Activated B cell treated with CpG ODN at 0.5 μM for 24 hours (primary cell): Measurements from ENCODE around the gene MYO5C. TPM values are rescaled to one million over a fixed set of nuclear protein-coding genes. Genes with fewer than 3 reads are reported as not detected.
"Not testable (repeated sequence)": the region's sequence is repeated elsewhere in the genome, so short reads cannot be mapped to it uniquely, and the experiment has no call there.

Source experiments
- ATAC-seq: fragments of 200-7000 bp; cut with Tn5 transposase; one replicate; pipeline ENCODE4 v1.10.0; 2021; ENCODE audit warnings: low read depth, mild to moderate bottlenecking, moderate library complexity
- CTCF ChIA-PET: fragments of 350-600 bp; sonication (Branson Sonifier 250); formaldehyde crosslinking; loops from one replicate; lab custom pipeline; 2021; ENCODE audit warnings: antibody characterized with exemption; lab: Charles Lee
- POLR2A ChIA-PET: fragments of 350-600 bp; sonication (Branson Sonifier 250); formaldehyde crosslinking; loops from one replicate; lab custom pipeline; 2021; ENCODE audit warnings: antibody characterized with exemption; lab: Charles Lee
- DNase-seq: peaks from one replicate; pipeline ENCODE4 v3.0.0; 2022
- H3K27ac Mint-ChIP-seq: one replicate; pipeline ENCODE4 v1.8.0; 2020; ENCODE audit warnings: mixed read lengths
- H3K27me3 Mint-ChIP-seq: one replicate; pipeline ENCODE4 v1.8.0; 2021; ENCODE audit warnings: mixed read lengths
- H3K36me3 Mint-ChIP-seq: one replicate; pipeline ENCODE4 v1.8.0; 2021; ENCODE audit warnings: low read depth, mixed read lengths
- H3K4me1 Mint-ChIP-seq: one replicate; pipeline ENCODE4 v1.8.0; 2021; ENCODE audit warnings: mixed read lengths
- H3K4me3 Mint-ChIP-seq: one replicate; pipeline ENCODE4 v1.8.0; 2020; ENCODE audit warnings: mild to moderate bottlenecking, mixed read lengths
- H3K9me3 Mint-ChIP-seq: one replicate; pipeline ENCODE4 v1.8.0; 2020; ENCODE audit warnings: mixed read lengths
- CTCF ChIP-seq: fragments of 200-600 bp; IDR thresholded peaks from one replicate; pipeline ENCODE4 v1.8.0; 2022; ENCODE audit warnings: antibody characterized with exemption, mild to moderate bottlenecking
- intact Hi-C: fragments of 100-400 bp; cut with micrococcal nuclease; formaldehyde crosslinking; loops from one replicate; pipeline ENCODE4 v1.15.1; 2024
- total RNA-seq: library from RNA; stranded (reverse); gene quantifications from 2 replicates; pipeline ENCODE4 v1.2.3, GENCODE V29; 2022

Gene MYO5C
- total RNA-seq, 1 donor from 2014 or later = 3.3 TPM

- Mint-ChIP-seq H3K4me1 (peaks cover 24% of the 10 kb centered on the region), H3K4me3 (no peak overlapping the region), H3K36me3 (no peaks in the 10 kb centered on the region), H3K27ac (no peak overlapping the region), H3K9me3 (no peaks in the 10 kb centered on the region), H3K27me3 (no peaks in the 10 kb centered on the region)
- TF ChIP-seq CTCF = no peak
- DNase-seq (no peak), ATAC-seq (no peak)
- intact Hi-C loops = no loop called here
- CTCF ChIA-PET = no interaction called here
- POLR2A ChIA-PET = no interaction called here
These were observed 52.3 kb downstream of the MYO5C start for GRCh38 chr15:52243286-52243685.

- no peak overlapping the region for H3K4me3 Mint-ChIP-seq
- H3K9me3 Mint-ChIP-seq = no peaks in the 10 kb centered on the region
- peaks cover 42% of the 10 kb centered on the region for H3K4me1 Mint-ChIP-seq
- ChIA-PET CTCF (interaction anchor here (0.9 kb wide), 2 partner anchors 14 kb away, joined by 3 read pairs; no protein-coding TSS in a partner anchor), POLR2A (interaction anchor here (0.8 to 1.6 kb wide), 3 partner anchors 9 to 61 kb away, joined by 3 read pairs; no protein-coding TSS in a partner anchor)
- intact Hi-C loops = no loop called here
- TF ChIP-seq CTCF = no peak
- H3K36me3 Mint-ChIP-seq = no peaks in the 10 kb centered on the region
- ATAC-seq (no peak), DNase-seq (no peak)
- H3K27me3 Mint-ChIP-seq = no peaks in the 10 kb centered on the region
- H3K27ac Mint-ChIP-seq = no peak overlapping the region
These were observed 54.1 kb downstream of the MYO5C start for GRCh38 chr15:52241489-52241888.

DNA sequence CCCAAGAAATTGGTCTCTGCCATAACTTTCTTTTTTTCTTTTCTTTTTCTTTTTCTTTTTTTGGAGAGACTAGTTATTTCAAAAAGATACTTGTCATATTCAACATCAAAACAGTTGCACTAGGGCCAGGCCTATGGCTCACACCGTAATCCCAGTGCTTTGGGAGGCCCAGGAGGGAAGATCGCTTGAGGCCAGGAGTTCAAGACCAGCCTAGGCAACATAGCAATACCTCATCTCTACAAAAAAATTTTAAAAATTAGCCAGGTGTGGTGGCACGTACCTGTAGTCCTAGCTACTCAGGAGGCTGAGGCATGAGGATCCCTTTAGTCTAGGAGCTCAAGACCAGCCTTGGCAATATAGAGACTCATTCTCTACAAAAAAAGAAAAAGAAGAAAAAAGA is 55.4 kb downstream of the MYO5C start:
- ATAC-seq (no peak), DNase-seq (no peak)
- intact Hi-C loops = no loop called here
- no peak overlapping the region for H3K27ac Mint-ChIP-seq
- peaks cover 55% of the 10 kb centered on the region for H3K4me1 Mint-ChIP-seq
- H3K36me3 Mint-ChIP-seq = no peaks in the 10 kb centered on the region
- H3K27me3 Mint-ChIP-seq = no peaks in the 10 kb centered on the region
- H3K9me3 Mint-ChIP-seq = no peaks in the 10 kb centered on the region
- POLR2A ChIA-PET = interaction anchor here (1.2 to 13.2 kb wide), 3 partner anchors 11 to 59 kb away, joined by 3 to 297 read pairs (median 3); no protein-coding TSS in a partner anchor
- TF ChIP-seq CTCF = no peak
- CTCF ChIA-PET = no interaction called here
- no peak overlapping the region for H3K4me3 Mint-ChIP-seq

DNA sequence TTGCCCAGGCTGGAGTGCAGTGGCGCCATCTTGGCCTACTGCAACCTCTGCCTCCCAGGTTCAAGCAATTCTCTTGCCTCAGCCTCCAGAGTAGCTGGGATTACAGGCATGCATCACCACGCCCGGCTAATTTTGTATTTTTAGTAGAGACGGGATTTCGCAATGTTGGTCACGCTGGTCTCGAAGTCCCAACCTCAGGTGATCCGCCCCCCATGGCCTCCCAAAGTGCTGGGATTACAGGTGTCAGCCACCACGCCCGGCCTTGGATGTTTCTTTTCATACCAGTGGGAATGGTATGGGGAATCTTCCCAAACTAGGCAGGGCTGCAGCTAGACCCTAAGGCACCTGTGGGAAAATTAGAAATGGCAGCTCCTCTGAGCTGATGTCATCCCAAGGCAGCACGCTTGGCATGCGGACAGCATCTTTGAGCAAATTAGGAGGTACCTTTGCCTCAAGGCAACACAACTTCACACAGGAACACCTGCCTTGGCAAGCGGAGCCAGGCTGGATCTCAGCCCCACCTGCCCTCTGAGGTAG is 56.5 kb downstream of the MYO5C start:
- DNase-seq, ATAC-seq, H3K4me3 Mint-ChIP-seq, H3K9me3 Mint-ChIP-seq, H3K36me3 Mint-ChIP-seq, H3K27ac Mint-ChIP-seq, intact Hi-C loops, H3K27me3 Mint-ChIP-seq: not testable (repeated sequence)
- POLR2A ChIA-PET = interaction anchor here (13.2 kb wide), 1 partner anchor 16 kb away, joined by 297 read pairs; no protein-coding TSS in a partner anchor
- H3K4me1 Mint-ChIP-seq = peaks cover 58% of the 10 kb centered on the region
- CTCF ChIA-PET = interaction anchor here (2.5 kb wide), 1 partner anchor 16 kb away, joined by 10 read pairs; no protein-coding TSS in a partner anchor

DNA sequence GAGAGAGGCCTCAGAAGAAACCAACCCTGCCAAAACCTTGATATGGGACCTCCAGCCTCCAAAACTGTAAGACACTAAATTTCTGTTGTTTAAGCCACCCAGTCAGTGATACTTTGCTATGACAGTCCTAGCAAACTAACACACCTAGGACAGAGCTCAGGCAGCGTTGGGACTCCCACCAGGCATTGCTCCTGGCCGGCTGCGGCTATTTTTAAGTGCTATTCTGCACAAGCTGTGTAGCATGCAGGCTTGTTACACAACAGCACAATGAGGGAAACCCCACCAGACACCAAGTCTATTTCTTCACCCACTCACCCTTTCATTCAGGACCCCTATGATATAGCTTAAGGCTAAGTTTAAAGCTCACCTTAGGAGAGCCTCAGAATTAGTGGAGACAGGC is 57.5 kb downstream of the MYO5C start:
- Mint-ChIP-seq H3K4me3 (no peak overlapping the region), H3K27ac (peak overlapping the region; percentile 99), H3K4me1 (peaks cover 60% of the 10 kb centered on the region), H3K27me3 (no peaks in the 10 kb centered on the region), H3K9me3 (no peaks in the 10 kb centered on the region), H3K36me3 (no peaks in the 10 kb centered on the region)
- intact Hi-C loops = no loop called here
- no peak for ATAC-seq
- ChIA-PET POLR2A (interaction anchor here (1.0 to 13.2 kb wide), 3 partner anchors 8 to 58 kb away, joined by 3 to 297 read pairs (median 4); no protein-coding TSS in a partner anchor), CTCF (interaction anchor here (0.8 to 2.5 kb wide), 2 partner anchors 17 to 19 kb away, joined by 3 to 10 read pairs; no protein-coding TSS in a partner anchor)
- TF ChIP-seq CTCF = no peak
- no peak for DNase-seq
